Colonic mucosa (tissue), 4 donors: Measurements from ENCODE around the gene COPS6. TPM values are rescaled to one million over a fixed set of nuclear protein-coding genes. Genes with fewer than 3 reads are reported as not detected.
A peak's percentile ranks its signal among the peaks of the same experiment; 100 is the strongest.

ENCODE experiments used
- DNase-seq: peaks from one replicate; pipeline ENCODE4 v3.0.0-alpha.2; 2020
- H3K27ac ChIP-seq: fragments of 200-600 bp; one replicate; pipeline ENCODE4 v1.8.0; 2021
- H3K27me3 ChIP-seq: fragments of 200-600 bp; one replicate; pipeline ENCODE4 v1.8.0; 2021
- H3K36me3 ChIP-seq: fragments of 200-600 bp; one replicate; pipeline ENCODE4 v1.8.0; 2021
- H3K4me1 ChIP-seq: fragments of 200-600 bp; one replicate; pipeline ENCODE4 v1.8.0; 2021; ENCODE audit warnings: mild to moderate bottlenecking
- H3K4me3 ChIP-seq: fragments of 200-600 bp; one replicate; pipeline ENCODE4 v1.8.0; 2021
- H3K9ac ChIP-seq, 2 donors: one replicate each; pipeline ENCODE4 v1.7.0; 2013; ENCODE audit warnings: control low read depth in 2 of 2, low read depth in 2 of 2, low read length in 2 of 2
- H3K9me3 ChIP-seq: fragments of 200-600 bp; one replicate; pipeline ENCODE4 v1.8.0; 2021
- intact Hi-C: fragments of 100-400 bp; cut with DNase I; formaldehyde crosslinking; loops from one replicate; pipeline ENCODE4 v1.14.1; 2022
- total RNA-seq, 2 donors: library from RNA; stranded (reverse); fragmentation: NEBNext Ultra II Directional in 1 of 2; extraction: Animal tissue kit (Norgen Biotek cat#: 25700) in 1 of 2; gene quantifications; one replicate each; pipeline ENCODE4 v1.2.1, GENCODE V29; 2021
- TF ChIP-seq, protein P1 (sequence below): fragments of 200-600 bp; IDR thresholded peaks from one replicate; pipeline ENCODE4 v1.8.0; 2022; ENCODE audit warnings: antibody characterized with exemption, mild to moderate bottlenecking
- donor health status: healthy.
- donor health status: DM: no; HTN: no; CAD: no.
- donor health status: DM: no; HTN: no; CAD: no.

Gene COPS6
- total RNA-seq, 2 donors from 2014 or later: 67.3 to 110 TPM

DNA sequence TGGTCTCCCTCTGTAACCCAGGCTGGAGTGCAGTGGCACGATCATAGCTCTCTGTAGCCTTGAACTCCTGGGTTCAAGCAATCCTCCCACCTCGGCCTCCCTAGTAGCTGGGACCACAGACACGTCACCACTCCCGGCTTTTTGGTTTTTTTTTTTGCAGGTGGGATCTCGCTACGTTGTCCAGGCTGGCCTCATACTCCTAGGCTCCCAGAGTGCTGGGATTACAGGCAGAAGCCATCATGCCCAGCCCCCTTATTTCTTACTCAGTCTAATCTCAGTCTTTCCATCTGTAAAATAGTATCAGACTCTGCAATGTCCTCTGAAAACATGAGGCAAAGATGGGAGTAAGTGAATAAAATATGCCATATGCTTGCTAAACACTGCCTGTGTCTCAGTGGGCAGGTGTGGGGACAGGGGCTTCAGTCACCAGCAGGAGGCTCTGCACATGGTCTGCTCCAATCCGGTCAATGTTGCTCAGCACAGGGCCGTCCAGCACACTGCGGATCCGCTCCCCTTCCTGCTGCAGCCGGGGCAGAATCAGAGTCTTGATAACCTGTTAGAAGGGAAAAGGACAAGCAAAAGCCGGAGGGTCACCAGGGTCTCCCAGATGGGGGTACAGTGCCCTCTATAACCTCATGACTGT, 20.9 kb downstream of the COPS6 start:
- Histone ChIP-seq H3K27me3 (no peaks in the 10 kb centered on the region), H3K9ac (no peak overlapping the region), H3K4me3 (no peak overlapping the region), H3K9me3 (no peaks in the 10 kb centered on the region), H3K27ac (no peak overlapping the region), H3K36me3 (no peaks in the 10 kb centered on the region), H3K4me1 (no peaks in the 10 kb centered on the region)
- TF ChIP-seq, protein P1, sequence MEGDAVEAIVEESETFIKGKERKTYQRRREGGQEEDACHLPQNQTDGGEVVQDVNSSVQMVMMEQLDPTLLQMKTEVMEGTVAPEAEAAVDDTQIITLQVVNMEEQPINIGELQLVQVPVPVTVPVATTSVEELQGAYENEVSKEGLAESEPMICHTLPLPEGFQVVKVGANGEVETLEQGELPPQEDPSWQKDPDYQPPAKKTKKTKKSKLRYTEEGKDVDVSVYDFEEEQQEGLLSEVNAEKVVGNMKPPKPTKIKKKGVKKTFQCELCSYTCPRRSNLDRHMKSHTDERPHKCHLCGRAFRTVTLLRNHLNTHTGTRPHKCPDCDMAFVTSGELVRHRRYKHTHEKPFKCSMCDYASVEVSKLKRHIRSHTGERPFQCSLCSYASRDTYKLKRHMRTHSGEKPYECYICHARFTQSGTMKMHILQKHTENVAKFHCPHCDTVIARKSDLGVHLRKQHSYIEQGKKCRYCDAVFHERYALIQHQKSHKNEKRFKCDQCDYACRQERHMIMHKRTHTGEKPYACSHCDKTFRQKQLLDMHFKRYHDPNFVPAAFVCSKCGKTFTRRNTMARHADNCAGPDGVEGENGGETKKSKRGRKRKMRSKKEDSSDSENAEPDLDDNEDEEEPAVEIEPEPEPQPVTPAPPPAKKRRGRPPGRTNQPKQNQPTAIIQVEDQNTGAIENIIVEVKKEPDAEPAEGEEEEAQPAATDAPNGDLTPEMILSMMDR: no peak
- DNase-seq: no peak
- intact Hi-C loops: no loop called here

DNA sequence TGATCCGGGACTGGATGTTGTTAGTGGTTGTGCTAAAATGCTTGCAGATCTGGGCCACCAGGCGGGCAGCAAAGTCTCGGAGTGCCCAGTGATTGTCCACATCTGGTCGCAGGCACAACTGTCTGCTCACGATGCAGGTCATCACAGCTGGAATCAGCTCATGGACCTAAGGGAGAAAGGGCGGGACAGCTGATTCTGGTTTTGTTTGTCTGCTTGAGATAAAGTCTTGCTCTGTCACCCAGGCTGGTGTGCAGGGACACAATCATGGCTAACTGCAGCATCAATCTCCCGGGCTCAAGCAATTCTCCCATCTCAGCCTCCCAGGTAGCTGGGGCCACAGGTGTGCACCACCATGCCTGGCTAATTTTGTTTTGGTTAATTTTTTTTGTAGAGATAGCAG, 22.4 kb downstream of the COPS6 start:
- no peak overlapping the region for H3K27ac ChIP-seq
- intact Hi-C loops: no loop called here
- no peaks in the 10 kb centered on the region for H3K36me3 ChIP-seq
- H3K9me3 ChIP-seq: no peaks in the 10 kb centered on the region
- no peak for DNase-seq
- H3K4me3 ChIP-seq: no peak overlapping the region
- H3K9ac ChIP-seq: no peak overlapping the region
- H3K27me3 ChIP-seq: no peaks in the 10 kb centered on the region
- TF ChIP-seq, protein P1: no peak
- H3K4me1 ChIP-seq: no peaks in the 10 kb centered on the region

DNA sequence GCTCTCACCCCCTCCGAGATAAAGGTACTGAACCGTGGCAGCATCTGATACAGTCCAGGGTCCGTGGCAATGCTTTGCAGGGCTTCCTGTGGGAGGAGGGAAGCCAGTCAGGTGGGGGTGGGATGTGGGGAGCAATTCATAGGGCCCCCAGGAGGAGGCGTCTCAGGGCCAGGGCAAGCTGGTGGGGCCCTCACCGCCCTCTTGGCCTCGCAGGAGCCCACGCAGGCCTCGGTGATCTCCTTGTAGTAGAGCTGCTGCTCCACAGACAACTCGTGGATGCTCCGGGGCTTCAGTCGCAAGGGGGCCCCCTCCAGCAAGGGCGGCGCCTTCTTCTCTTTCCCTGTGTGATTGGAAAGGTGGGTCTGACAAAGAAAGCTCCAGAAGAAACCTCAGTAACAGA, 23.1 kb downstream of the COPS6 start:
- TF ChIP-seq, protein P1: no peak
- H3K27ac ChIP-seq: no peak overlapping the region
- intact Hi-C loops: no loop called here
- no peaks in the 10 kb centered on the region for H3K4me1 ChIP-seq
- H3K9ac ChIP-seq: no peak overlapping the region
- H3K4me3 ChIP-seq: no peak overlapping the region
- no peaks in the 10 kb centered on the region for H3K27me3 ChIP-seq
- DNase-seq: no peak
- no peaks in the 10 kb centered on the region for H3K9me3 ChIP-seq
- H3K36me3 ChIP-seq: no peaks in the 10 kb centered on the region

DNA sequence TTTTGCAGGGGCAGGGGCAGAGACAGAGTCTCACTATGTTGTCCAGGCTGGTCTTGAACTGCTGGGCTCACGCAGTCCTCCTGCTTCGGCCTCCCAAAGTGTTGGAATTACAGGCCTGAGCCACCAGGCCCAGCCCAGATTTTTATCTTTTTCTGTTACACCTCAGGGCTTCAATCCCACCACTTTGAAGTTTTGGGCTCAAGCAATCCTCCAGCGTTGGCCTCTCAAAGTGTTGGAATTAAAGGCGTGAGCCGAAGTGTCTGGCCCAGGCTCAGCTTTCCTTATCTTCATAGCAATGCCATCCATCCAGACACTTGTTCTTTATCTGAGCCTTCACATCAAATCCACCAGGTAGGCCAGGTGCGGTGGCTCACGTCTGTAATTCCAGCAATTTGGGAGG, 26.3 kb downstream of the COPS6 start:
- no peak for DNase-seq
- intact Hi-C loops: no loop called here
- no peak overlapping the region for H3K9ac ChIP-seq
- H3K27ac ChIP-seq: no peak overlapping the region
- peaks cover 1% of the 10 kb centered on the region for H3K4me1 ChIP-seq
- no peaks in the 10 kb centered on the region for H3K36me3 ChIP-seq
- H3K27me3 ChIP-seq: no peaks in the 10 kb centered on the region
- no peak overlapping the region for H3K4me3 ChIP-seq
- no peaks in the 10 kb centered on the region for H3K9me3 ChIP-seq
- TF ChIP-seq, protein P1: no peak

DNA sequence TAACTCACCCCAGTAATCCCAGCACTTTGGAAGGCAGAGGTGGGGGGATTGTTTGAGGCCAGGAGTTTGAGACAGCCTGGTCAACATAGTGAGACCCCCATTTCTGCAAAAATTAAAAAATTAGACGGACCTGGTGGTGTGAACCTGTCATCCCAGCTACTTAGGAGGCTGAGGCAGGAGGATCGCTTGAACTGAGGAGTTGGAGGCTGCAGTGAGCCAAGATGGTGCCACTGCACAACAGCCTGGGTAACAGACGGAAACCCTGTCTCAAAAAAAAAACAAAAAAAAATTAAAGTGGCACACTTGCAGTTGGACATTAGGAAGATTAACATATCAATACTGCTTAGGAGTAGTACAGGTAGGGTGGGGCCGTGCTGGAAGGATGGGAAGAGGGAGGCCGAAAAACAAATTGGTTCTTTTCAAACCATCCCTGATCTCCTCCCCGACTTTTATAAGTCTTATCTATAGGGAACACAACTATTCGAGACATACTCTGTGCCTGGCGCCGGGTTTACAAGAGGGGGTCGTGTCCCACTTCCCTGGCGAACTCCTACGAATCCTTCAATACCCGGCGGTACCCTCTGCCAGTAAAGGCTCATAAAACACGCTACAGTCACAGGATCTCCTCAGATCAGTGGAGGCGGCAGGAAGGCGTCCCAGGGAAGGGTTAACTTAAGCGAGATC, 29.8 kb downstream of the COPS6 start:
- H3K9ac ChIP-seq: peak overlapping the region; percentile 52 to 70
- intact Hi-C loops: no loop called here
- no peaks in the 10 kb centered on the region for H3K36me3 ChIP-seq
- H3K9me3 ChIP-seq: no peaks in the 10 kb centered on the region
- TF ChIP-seq, protein P1: no peak
- DNase-seq: no peak
- peaks cover 6% of the 10 kb centered on the region for H3K4me1 ChIP-seq
- no peaks in the 10 kb centered on the region for H3K27me3 ChIP-seq
- H3K27ac ChIP-seq: peak overlapping the region; percentile 77
- H3K4me3 ChIP-seq: peak overlapping the region; percentile 79
